Vagina (tissue), 2 donors: ENCODE data around the gene METTL2B.

Source experiments
- CTCF ChIP-seq, 3 experiments: fragments of 450-650 bp in 2 of 3; fragments of 200-600 bp in 1 of 3; sonication (generic) in 1 of 3; IDR thresholded peaks; one replicate each; pipeline ENCODE4 v1.5.1; 2017 to 2019; ENCODE audit warnings: antibody characterized with exemption in 3 of 3, mild to moderate bottlenecking in 2 of 3, moderate library complexity in 2 of 3
- POLR2A ChIP-seq, 2 donors: fragments of 450-650 bp; IDR thresholded peaks; one replicate each; pipeline ENCODE4 v1.6.1; 2017; ENCODE audit warnings: antibody characterized with exemption in 2 of 2, mild to moderate bottlenecking in 2 of 2, moderate library complexity in 2 of 2

DNA sequence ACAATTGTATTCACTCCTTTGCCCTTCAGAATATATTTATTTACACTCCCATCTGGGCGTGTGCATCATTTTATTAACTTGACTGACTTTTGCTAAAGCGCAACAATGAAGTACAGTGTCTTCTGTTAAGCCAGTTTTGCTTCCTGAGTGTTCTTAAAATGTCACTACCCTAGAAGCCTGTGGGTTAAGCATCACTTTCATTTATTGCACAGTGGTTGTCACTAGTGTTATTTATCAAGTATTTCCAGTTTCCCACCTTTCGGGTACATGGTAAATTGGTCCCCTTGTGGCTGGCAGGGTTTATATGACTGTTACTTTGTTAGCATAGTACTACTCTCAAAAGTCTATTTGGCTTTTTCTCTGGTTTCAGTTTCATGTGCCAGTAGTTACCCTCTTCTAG lies 17.6 kb upstream of the METTL2B start:
- TF ChIP-seq CTCF (IDR thresholded peaks at IDR 0.05): no peak
- no peak for TF ChIP-seq POLR2A (IDR thresholded peaks at IDR 0.05)
